Mucosa of descending colon (tissue), 3 donors: Measurements from ENCODE around the gene UPF1. TPM values are rescaled to one million over a fixed set of nuclear protein-coding genes. Genes with fewer than 3 reads are reported as not detected.

Experiments used
- ATAC-seq: fragments of 200-7000 bp; cut with Tn5 transposase; one replicate; pipeline ENCODE4 v1.9.1; 2020; ENCODE audit warnings: mild to moderate bottlenecking, moderate library complexity
- DNase-seq, 3 donors: peaks; one replicate each; pipeline ENCODE4 v3.0.0-alpha.2; 2020
- H3K36me3 ChIP-seq: fragments of 200-600 bp; one replicate; pipeline ENCODE4 v1.8.0; 2021; ENCODE audit warnings: low read depth, mild to moderate bottlenecking
- H3K4me1 ChIP-seq: fragments of 200-600 bp; one replicate; pipeline ENCODE4 v1.8.0; 2021; ENCODE audit warnings: low read depth, mild to moderate bottlenecking
- H3K4me3 ChIP-seq: fragments of 200-600 bp; one replicate; pipeline ENCODE4 v1.8.0; 2021; ENCODE audit warnings: mild to moderate bottlenecking
- H3K9me3 ChIP-seq: fragments of 200-600 bp; one replicate; pipeline ENCODE4 v1.8.0; 2021; ENCODE audit warnings: mild to moderate bottlenecking
- CTCF ChIP-seq: fragments of 200-600 bp; IDR thresholded peaks from one replicate; pipeline ENCODE4 v1.8.0; 2022; ENCODE audit warnings: antibody characterized with exemption, mild to moderate bottlenecking
- intact Hi-C, 2 donors: fragments of 100-400 bp; cut with DNase I in 1 of 2; cut with micrococcal nuclease in 1 of 2; formaldehyde crosslinking; loops; one replicate each; pipeline versions ENCODE4 v1.11.0 to v1.11.1; 2022; cut with DNase I, micrococcal nuclease
- total RNA-seq, 3 donors: library from RNA; stranded (reverse); fragmentation: NEBNext Ultra II Directional in 2 of 3; extraction: Animal tissue kit (Norgen Biotek cat#: 25700) in 2 of 3; gene quantifications; one replicate each; pipeline versions ENCODE4 v1.2.1 to v1.2.4, GENCODE V29; 2021 to 2023
- donor health status: DM: no; HTN: no; CAD: no; lungs with moderate emphysema.
- donor health status: DM: no; HTN: no; CAD: no.
- donor health status: DM: no; HTN: yes; CAD: no.

UPF1 gene
- total RNA-seq, 3 donors from 2014 or later = 79.2 to 87.2 (median 83.4) TPM

GRCh38 chr19:18794692-18795091, 37.1 kb upstream of the UPF1 start:
- no peak for ATAC-seq
- intact Hi-C loops = no loop called here
- TF ChIP-seq CTCF = no peak

DNA sequence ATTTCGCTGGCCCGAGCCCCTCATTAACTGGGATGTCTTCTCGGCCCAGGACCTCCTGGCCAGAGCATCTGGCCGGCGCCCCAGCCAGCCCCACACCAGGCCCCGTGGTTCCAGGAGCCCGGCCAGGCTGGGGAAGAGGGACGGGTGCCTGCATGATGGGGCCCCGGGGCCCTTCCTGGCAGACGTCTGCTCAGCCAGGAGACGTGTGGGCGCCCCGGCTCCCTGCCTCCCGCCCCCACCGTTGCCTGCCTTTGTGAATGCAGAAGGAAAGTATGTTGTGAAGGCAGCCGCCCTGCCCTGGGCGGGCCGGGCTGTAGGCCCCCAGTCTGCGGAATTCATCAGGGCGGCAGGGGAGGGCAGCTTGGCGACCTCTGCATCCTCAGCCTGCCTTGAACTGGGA, 36.2 kb upstream of the UPF1 start:
- DNase-seq (no peak), ATAC-seq (no peak)
- no peak overlapping the region for H3K4me3 ChIP-seq
- intact Hi-C loops = no loop called here
- H3K9me3 ChIP-seq = no peaks in the 10 kb centered on the region
- TF ChIP-seq CTCF = no peak
- H3K4me1 ChIP-seq = no peaks in the 10 kb centered on the region
- H3K36me3 ChIP-seq = no peaks in the 10 kb centered on the region

More at GRCh38 chr19:18794692-18795091, 37.1 kb upstream of the UPF1 start:
- no peak for DNase-seq
- Histone ChIP-seq H3K4me3 (no peak overlapping the region), H3K9me3 (no peaks in the 10 kb centered on the region), H3K4me1 (peaks cover 4% of the 10 kb centered on the region), H3K36me3 (no peaks in the 10 kb centered on the region)

- H3K4me1 ChIP-seq = no peaks in the 10 kb centered on the region
- no peaks in the 10 kb centered on the region for H3K9me3 ChIP-seq
- intact Hi-C loops = no loop called here
- no peak for DNase-seq
- H3K4me3 ChIP-seq = no peak overlapping the region
- TF ChIP-seq CTCF = no peak
- no peak for ATAC-seq
- no peaks in the 10 kb centered on the region for H3K36me3 ChIP-seq
Observed at GRCh38 chr19:18796239-18796638, 35.5 kb upstream of the UPF1 start.

- intact Hi-C loops = no loop called here
- no peaks in the 10 kb centered on the region for H3K9me3 ChIP-seq
- no peak for TF ChIP-seq CTCF
- peak; percentile 41 to 65 (median 50) for DNase-seq
- H3K4me3 ChIP-seq = no peak overlapping the region
- no peaks in the 10 kb centered on the region for H3K36me3 ChIP-seq
- H3K4me1 ChIP-seq = no peaks in the 10 kb centered on the region
- peak; percentile 87 for ATAC-seq
Observed at GRCh38 chr19:18798384-18799352, 33.1 kb upstream of the UPF1 start.

DNA sequence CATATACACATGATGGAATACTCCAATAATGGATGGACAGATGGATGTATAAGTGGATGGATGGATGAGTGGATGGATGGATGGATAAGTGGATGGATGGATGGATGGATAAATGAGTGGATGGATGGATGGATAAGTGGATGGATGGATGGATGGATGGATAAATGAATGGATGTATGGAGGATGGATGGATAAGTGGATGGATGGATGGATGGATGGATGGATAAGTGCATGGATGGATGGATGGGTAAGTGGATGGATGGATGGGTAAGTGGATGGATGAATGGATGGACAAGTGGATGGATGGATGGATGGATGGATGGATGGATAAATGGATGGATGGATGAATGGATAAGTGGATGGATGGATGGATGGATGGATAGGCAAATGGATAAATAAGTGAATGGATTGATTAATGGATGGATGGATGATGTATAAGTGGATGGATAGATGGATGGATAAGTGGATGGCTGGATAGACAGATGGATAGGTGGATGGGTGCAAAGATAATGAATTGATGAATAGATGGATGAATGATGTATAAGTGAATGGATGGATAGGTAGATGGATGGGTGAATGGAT, 32.3 kb upstream of the UPF1 start:
- H3K4me3 ChIP-seq = no peak overlapping the region

More for the DNA sequence above, 32.3 kb upstream of the UPF1 start:
- intact Hi-C loops = no loop called here
- no peaks in the 10 kb centered on the region for H3K9me3 ChIP-seq
- no peaks in the 10 kb centered on the region for H3K36me3 ChIP-seq
- no peak for ATAC-seq
- H3K4me1 ChIP-seq = no peaks in the 10 kb centered on the region
- DNase-seq = no peak
- no peak for TF ChIP-seq CTCF
